ENCODE measurements around the gene SEC14L2.

Gene SEC14L2

DNA sequence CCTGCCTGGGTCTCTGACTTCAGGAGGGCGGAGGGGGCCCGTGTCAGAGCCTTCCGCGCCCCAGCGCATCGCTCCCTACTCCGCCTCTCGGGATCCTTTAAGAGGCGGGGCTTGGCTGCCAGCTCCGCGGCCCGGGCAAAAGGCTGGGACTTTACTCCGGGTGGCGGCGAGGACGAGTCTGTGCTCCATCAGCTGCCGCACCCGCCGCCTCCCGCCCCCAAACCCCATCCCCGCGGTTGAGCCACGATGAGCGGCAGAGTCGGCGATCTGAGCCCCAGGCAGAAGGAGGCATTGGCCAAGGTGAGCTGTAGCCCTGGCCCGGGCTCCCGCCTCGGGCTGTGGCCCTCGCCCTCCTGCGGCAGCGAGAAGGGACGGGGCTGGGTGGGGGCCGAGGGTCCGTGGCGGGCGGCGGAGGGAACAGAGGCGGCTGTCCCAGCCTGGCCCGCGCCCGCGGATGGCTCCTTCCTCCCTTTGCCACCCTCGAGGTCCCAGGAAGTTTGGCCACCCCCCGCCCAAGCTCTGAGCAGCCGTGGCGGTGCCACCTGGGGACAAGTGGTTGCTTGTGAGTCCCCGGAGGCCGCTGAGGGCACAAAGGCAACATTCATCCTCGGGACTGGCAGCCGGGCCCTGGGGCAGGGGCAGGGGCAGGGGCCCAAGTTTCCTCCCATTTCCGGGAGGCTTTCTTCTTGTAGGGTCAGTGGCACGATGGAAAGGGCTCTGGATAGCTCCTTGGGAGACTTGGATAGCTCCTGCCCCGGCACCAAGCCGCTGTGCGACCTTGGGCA, at the start of gene SEC14L2:
SEC14L2 (plus strand) TSS at position 148 of the 785 bp plus-strand sequence; CDS start at position 247, 99 bp downstream.
- H3K4me3 ChIP-seq (ENCODE audit: low read depth, low read length), result peak within 1 kb of the TSS; percentile 53

DNA sequence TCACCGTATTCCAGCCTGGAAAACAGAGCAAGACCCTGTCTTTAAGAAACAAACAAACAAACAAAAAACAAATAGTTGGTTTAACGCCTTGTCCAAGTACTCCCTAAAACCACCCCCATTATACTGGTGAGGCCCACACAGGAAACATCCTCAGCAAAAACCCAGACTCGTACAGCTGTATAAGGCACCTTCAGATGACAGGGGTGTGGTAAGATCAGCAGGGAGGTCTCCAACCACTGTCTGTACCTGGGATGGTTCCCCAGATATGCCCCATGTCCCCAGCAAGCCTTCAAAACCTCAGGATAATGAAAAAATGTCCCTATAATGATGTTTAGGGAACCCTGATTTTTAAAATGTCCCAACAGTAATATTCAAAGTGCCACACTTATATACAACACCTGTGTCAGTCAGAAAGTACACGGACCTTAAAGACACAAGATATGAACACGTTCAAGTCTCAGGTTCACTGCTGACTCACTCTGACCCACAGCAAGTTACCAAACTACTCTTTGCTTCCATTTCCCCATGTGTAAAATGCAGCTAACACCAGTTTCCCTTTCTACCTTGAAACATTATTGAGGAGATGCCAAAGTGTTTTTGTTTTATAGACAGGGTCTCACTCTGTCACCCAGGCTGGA, 49.4 kb upstream of the SEC14L2 start:
- H3K4me3 ChIP-seq (ENCODE audit: low read depth, low read length), result no peak overlapping the region

DNA sequence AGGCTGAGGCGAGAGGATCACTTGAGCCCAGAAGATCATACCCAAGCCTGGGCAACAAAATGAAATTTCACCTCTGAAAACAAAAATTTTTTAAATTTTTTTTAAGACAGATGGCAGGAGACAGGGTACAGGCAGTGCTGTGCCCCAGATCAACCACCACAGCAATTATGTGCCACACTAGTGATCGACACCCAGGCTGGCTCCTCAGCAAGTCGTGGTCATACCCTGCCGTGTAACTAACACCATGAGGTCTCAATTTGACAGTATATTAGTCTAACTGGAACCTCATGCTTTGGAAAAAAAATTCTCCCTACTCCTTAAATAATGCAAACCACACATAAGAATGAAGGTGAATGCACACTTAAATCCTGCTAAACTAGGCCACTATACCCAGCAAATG, 48.4 kb upstream of the SEC14L2 start:
- H3K4me3 ChIP-seq (ENCODE audit: low read depth, low read length), result no peak overlapping the region

- no peak overlapping the region for H3K4me3 ChIP-seq (ENCODE audit: low read depth, low read length)
These were observed 48.0 kb upstream of the SEC14L2 start for GRCh38 chr22:30348809-30349208.

DNA sequence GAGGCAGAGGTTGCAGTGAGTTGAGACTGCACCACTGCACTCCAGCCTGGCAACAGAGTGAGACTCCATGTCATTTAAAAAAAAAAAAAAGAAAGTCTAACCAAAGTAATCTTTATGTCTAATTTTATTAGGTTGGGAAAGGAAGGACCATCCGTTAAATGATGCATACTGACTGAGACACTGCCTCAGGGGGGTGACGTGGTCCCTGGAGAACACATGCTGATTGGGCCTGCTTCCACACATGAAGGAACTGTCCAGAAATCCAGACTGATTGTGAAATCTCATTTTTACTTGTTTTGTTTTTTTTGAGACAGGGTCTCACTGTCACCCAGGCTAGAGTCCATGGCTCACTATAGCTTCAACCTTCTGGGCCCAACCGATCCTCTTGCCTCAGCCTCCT, 45.6 kb upstream of the SEC14L2 start:
- no peak overlapping the region for H3K4me3 ChIP-seq (ENCODE audit: low read depth, low read length)

DNA sequence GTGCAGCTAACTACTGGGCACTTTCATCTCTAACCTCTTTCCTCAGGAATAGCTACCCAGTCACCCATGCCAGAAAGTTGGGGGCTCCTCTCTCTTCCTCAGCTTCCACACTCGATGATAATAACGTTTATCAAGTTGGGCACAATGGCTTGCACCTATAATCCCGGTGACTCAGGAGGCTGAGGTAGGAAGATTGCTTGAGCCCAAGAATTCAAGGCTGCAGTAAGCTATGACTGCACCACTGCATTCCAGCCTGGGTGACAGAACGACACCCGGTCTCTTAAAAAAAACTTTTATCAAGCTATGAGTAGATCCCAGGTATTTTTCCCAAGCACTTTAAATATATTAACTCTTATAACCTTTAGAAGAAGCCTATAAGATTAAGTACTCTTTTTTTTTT, 42.2 kb upstream of the SEC14L2 start:
- H3K4me3 ChIP-seq (ENCODE audit: low read depth, low read length), result no peak overlapping the region

GRCh38 chr22:30356449-30357235, 40.2 kb upstream of the SEC14L2 start, which contains the start of the genes CCDC157 and SF3A1:
TSS of gene CCDC157 (plus strand) at chr22:30357007. CDS start at chr22:30366001, 8,994 bp downstream.
TSS of gene SF3A1 (minus strand) at chr22:30356894. CDS start at chr22:30356792, 102 bp downstream.
- H3K4me3 ChIP-seq (ENCODE audit: low read depth, low read length), result peak within 1 kb of the TSS; percentile 90

DNA sequence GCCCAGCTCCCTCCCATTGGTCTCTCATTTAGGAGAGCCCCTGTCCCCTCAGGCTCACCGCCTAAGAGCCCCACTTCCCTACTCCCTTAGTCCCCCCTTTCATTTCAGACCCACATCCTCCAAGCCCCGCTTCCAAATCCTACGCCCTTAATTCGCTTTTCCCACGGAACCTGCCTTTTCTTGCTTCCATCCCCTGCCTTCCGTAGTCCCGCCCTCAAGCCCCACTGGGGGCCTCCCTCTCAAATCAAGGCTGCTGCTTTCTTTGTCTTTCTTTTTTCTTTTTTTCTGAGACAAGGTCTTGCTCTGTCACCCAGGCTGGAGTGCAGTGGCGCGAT, 39.6 kb upstream of the SEC14L2 start:
- peak overlapping the region; percentile 90 for H3K4me3 ChIP-seq (ENCODE audit: low read depth, low read length)

DNA sequence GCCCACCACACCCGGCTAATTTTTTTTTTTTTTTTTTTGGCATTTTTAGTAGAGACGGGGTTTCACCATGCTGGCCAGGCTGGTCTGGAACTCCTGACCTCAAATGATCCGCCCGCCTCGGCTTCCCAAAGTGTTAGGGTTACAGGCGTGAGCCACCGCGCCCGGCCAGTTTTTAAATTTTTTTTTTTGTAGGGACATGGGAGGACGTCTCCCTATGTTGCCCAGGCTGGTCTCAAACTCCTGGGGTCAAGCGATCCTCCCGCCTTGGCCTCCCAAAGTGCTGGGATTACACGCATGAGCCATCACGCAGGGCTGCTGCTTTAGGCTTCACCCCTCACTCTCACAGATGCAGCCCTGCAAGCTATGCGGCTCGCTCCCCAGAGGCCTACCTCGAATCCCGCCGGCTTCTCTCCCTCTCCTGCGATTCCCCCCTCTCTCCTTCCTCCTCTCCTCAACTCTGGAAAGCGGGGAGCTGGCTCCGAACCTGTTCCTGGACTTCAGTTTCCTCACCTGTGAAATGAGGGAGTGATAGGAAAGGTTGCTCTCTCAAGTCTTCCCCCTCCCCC, 39.1 kb upstream of the SEC14L2 start:
- H3K4me3 ChIP-seq (ENCODE audit: low read depth, low read length), result peak overlapping the region; percentile 90

- H3K4me3 ChIP-seq (ENCODE audit: low read depth, low read length), result no peak overlapping the region
These were observed 38.3 kb upstream of the SEC14L2 start for GRCh38 chr22:30358541-30358940.

- H3K4me3 ChIP-seq (ENCODE audit: low read depth, low read length), result no peak overlapping the region
These were observed 34.7 kb upstream of the SEC14L2 start for GRCh38 chr22:30361916-30362650.

DNA sequence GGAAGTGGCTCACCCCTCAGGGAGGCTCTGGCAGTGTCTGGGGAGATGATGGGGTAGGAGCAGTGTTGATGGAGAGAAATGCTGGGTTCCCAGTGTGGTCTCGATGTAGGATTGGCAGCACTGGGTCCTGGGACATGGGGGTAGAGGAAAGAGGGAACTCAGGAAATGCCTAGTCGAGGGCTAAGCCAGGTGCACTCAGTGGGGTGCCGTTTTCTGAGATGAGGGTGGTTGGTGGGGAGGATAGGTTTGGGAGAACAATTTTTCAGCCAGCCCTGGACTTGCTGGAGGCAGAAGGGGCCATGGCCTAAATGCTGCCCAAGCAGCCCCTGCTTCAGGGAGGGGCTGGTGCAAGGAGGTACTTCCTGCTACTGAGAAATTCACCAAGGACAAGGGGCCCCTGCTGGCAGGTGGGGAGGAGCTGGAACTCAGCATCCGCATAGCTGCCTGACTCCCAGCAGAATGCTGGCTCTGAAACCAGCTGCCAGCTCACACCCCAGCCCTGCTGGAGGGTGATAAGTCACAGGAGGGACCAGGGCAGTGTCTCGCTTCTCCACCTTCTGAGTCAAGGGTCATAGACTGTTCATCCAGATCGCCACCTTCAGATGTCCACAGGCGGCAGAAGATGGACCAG, 34.1 kb upstream of the SEC14L2 start:
- no peak overlapping the region for H3K4me3 ChIP-seq (ENCODE audit: low read depth, low read length)

DNA sequence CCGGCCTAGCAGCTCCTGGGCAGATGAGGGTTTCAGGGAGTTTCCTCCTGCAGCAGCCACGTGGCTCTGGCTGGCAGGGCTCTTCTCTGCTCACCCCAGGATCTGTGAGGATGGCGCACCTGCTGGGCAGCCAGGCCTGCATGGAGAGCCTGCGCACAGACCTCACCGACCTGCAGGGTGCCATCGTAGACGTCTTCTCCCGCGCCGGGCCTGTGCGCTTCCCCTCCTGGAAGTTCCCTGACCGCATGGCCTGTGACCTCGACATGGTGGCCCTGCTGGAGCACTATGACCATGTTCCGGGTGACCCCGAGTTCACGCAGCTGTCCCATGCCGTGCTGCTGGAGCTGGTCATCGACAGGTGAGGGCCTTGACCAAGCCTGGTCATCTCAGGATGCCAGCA, 30.9 kb upstream of the SEC14L2 start:
- no peak overlapping the region for H3K4me3 ChIP-seq (ENCODE audit: low read depth, low read length)

GRCh38 chr22:30368420-30368819, 28.4 kb upstream of the SEC14L2 start:
- no peak overlapping the region for H3K4me3 ChIP-seq (ENCODE audit: low read depth, low read length)

DNA sequence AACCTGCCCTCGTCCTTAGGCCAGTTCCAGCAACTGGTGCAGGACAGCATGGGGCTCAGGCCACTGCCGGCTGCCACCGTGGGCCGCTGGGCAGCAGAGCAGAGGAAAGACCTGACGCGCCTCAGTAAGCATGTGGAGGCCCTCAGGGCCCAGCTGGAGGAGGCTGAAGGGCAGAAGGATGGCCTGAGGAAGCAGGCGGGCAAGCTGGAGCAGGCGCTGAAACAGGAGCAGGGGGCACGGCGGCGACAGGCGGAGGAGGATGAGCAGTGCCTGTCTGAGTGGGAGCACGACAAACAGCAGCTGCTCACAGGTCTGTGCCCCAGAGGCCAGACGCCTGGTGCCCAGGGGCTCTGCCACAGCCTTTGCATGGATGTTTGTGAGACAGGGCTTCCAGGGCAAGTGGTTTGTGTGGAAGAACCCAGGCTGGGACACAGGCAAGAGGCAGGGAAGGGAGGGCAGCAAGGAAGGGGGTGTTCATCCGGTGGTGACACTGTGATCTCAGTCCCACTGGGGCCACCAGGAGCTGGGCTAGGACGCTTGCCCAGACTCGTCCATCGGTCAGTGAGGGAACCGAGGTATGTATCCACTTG, 26.1 kb upstream of the SEC14L2 start:
- no peak overlapping the region for H3K4me3 ChIP-seq (ENCODE audit: low read depth, low read length)

- no peak overlapping the region for H3K4me3 ChIP-seq (ENCODE audit: low read depth, low read length)
These were observed 25.5 kb upstream of the SEC14L2 start for GRCh38 chr22:30371321-30371720.

DNA sequence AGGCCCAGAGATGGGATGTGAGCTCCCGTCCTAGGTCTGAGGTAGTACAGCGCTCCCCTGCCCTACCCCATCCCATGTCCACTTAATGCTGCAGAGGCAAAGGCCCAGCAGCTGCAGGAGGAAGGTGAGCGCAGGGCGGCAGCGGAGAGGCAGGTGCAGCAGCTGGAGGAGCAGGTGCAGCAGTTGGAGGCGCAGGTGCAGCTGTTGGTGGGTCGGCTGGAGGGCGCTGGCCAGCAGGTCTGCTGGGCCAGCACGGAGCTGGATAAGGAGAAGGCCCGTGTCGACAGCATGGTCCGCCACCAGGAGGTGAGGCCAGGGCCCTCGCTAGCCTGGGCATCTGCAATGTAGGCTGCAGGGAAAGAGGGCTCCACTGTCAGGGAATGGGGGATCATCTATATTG, 24.8 kb upstream of the SEC14L2 start:
- H3K4me3 ChIP-seq (ENCODE audit: low read depth, low read length), result no peak overlapping the region

GRCh38 chr22:30372915-30373314, 23.9 kb upstream of the SEC14L2 start:
- no peak overlapping the region for H3K4me3 ChIP-seq (ENCODE audit: low read depth, low read length)
